GM19351 (cell line): Measurements from ENCODE around the gene PRSS12.
"Not testable (repeated sequence)": the region's sequence is repeated elsewhere in the genome, so short reads cannot be mapped to it uniquely, and the experiment has no call there.

Experiments
- ATAC-seq: cut with Tn5 transposase; IDR thresholded peaks from one replicate; pipeline ENCODE4 v1.9.1; 2021; ENCODE audit warnings: mild to moderate bottlenecking, moderate library complexity; ENCODE audit not compliant: unreplicated experiment

PRSS12 gene

DNA sequence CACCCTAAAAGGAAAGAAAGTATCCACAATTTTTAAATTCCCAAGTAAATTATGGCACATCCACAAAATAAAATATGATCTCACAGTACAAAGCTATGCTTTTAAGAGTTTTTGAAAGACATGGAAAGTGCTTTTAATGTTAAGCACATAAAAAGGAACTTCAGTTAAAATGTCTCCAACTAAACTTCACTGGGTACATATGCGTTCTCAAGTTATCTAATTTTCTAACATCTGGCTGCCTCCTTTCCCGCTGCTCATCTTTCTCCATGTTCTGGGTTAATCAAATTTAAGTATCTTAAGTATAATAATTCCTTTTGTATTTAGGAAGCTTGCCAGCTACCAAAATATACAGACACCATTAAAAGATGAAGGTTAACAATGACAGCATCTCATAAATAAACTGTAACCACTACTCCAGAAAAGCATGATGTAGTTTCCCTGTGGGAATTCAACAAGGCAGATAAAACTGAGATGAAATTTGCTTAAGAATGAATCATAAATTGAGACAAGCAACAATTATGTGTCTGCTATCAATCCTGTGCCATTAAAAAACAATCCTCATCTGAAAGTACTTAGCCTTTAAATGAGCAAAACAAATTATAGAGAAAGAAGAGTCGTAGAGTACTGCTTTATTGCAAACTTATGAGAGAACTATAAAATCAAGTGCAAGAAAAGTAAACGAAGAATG lies 25.1 kb downstream of the PRSS12 start:
- no peak for ATAC-seq

DNA sequence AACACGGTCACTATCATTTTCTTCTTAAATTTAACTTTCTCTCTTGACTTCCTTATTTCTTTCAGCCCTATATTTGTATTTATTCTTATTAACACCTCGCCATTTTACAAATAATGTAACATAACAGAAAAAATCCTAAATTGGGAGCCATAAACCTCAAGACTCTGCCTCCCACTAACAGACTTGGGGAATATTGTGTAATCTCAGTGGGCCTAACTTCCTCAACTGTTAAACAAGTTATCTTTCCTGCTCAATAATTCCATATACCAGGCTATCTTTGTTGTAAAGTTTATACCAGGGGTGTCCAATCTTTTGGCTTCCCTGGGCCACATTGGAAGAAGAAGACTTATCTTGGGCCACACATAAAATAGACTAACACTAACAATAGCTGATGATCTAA lies 26.2 kb downstream of the PRSS12 start:
- no peak for ATAC-seq

DNA sequence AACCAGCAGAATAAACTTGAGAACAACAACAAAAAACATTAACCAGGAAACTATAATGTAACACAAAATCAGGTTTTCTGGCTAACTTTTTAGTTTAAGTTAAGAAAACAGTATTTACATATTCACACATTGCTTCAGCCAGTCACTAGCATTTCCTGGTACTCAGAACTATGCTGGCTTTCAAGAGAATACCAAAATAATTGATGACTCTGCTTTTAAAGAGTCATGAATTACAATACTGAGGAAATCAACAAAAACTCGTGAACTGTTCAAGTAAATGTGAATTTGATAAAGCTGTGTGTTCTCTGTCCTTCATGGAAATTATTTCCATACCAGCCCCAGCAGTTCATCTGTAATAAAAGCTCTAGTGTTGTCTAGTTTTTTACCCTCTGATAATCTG lies 27.4 kb downstream of the PRSS12 start:
- ATAC-seq: no peak

- ATAC-seq: no peak
Measured at GRCh38 chr4:118322831-118323502, 29.8 kb downstream of the PRSS12 start.

DNA sequence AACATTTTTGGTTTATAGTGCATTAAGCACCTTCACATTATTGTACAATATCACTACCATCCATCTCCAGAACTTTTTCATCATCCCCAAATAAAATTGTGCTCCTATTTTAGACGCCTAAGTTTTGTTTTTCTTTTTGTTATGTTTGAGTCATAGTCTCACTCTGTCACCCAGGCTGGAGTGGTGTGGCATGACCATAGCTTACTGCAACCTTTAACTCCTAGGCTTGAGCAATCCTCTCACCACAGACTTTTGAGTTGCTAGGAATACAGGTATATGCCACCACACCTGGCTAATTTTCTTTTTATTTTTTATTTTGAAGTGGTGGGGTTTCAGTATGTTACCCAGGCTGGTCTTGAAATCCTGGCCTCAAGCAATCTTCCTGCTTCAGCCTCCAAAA lies 33.9 kb downstream of the PRSS12 start:
- ATAC-seq: no peak

GRCh38 chr4:118317691-118318090 lies 35.1 kb downstream of the PRSS12 start:
- ATAC-seq: no peak

- no peak for ATAC-seq
Measured at GRCh38 chr4:118314221-118314620, 38.6 kb downstream of the PRSS12 start.

DNA sequence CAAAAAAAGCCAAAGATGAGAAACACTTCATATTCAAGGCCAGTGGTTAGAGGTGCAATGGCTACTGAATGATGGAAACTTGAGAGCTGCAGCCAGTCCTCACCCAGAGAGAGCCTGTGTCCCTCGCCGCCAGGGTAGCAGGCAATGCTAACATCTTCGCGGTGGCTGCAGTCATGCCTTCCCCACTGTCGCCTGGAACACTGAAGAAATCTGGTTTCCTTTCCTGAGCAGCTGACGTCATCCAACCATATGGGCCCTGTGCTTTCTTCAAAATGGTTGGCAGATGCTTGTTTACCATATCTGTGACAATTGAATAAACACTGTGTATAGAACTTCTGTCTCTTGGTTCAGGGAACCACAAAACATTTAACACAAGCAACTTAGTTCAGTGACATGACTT lies 39.7 kb downstream of the PRSS12 start:
- no peak for ATAC-seq

DNA sequence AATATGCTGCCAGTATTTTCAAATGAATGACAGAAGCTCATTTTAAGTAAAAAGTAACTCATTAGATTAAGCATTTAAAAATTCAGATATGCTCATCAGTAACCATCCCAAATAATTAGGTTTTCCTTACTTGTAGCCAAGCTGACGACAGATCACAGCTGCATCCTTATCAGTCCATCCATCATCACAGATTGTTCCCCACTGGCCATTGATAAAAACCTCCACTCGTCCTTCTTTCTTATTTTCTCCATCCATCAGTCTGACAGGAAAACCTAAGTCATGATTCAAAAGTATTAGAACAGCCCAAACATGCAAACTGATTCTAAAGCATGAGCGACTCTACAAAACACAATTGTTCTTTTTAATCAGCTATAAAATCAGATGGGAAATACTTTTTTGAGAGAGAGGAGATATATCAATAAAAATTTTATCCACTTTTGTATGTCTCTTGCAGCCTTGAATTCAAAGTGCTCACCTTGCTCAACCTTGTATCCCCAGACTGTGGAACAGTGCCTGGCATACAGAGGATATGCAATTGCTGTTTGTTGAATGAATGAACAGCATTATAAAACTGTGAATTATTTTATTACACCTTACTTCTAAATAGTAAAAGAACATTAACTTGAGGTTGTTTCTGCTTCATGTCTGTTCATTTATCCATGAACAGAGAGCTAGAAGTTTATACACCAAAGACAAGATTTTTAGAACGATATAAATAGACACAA lies 44.3 kb downstream of the PRSS12 start:
- ATAC-seq: no peak

DNA sequence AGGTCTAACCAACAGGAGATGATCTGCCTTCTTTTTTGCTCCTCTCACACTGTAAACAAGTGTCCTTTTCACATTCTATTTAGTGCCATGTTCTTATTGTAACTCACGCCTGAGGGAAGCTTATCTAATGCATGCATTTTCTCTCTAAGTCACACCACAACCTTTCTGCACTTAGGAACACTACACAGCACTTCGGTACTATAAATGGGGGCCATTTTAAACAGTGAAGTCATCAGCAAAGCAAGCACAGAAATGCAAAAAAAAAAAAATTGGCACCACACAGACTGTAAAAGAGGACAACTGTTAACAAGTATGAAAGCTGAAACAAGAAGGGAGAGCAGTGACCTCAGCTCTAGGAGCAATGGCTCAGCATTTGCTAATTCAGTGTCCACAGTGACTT lies 45.2 kb downstream of the PRSS12 start:
- ATAC-seq: no peak

- not testable (repeated sequence) for ATAC-seq
Measured at GRCh38 chr4:118299619-118300018, 53.2 kb downstream of the PRSS12 start.

- ATAC-seq: no peak
Measured at GRCh38 chr4:118296729-118297128, 56.1 kb downstream of the PRSS12 start.

- ATAC-seq: no peak
Measured at GRCh38 chr4:118290951-118291350, 61.9 kb downstream of the PRSS12 start.

DNA sequence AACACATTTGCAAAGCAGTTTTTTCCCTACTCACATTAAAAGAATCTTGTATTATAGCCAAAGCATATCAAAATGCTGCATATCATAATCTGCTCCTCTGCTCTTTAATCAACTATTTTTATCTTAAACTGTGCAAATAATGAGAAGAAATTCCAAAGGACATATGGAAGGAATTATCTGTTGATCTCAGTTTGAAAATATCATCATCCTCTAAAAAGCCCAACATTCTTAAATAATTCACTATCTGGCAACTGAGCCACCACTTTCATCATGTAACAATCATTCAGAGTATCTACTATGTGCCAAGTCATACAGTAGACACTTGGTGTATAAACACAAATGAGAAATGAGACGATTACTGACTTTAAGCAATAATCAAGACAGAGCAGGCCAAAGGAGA lies 63.0 kb downstream of the PRSS12 start:
- no peak for ATAC-seq

GRCh38 chr4:118287711-118288451 lies 64.9 kb downstream of the PRSS12 start:
- no peak for ATAC-seq

GRCh38 chr4:118286685-118287084 lies 66.1 kb downstream of the PRSS12 start:
- no peak for ATAC-seq

DNA sequence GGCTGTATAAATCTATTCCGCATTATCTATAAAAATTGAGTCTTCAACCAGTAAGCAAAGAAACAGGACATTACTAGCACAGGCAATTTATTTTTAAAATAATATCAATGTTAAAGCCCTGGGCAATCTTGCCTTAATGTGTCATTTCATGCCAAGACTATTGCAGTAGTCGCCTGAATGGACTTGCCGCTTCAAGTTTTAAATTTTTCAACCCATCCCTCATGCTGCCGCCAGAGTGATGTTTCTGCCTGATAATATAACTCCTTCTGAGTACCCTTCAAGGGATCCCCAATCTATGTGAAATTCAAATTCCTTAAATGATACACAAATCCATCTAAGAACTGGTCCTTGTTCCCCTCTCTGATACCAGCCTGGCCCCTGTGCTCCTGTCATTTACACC lies 66.9 kb downstream of the PRSS12 start:
- no peak for ATAC-seq

GRCh38 chr4:118284169-118284568 lies 68.6 kb downstream of the PRSS12 start:
- ATAC-seq: peak; percentile 72

DNA sequence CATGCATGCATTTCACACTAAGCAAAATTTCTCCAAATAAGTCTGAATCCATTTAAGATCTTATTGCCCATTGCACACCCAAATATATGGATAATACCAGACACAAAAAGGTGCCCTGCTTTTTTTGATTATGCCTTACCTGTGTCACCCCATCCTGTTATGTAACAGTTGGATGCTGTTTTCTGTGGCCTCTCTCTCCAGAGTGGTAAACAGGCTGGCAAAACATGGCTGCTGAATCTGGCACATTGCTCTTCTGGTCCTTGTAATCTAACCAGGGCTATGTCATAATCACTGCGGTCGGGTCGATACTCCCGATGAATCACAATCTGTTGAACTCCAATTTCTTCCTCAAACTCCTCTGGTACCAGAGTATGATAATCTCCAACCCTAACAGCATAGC lies 70.1 kb downstream of the PRSS12 start:
- ATAC-seq: no peak

- no peak for ATAC-seq
Measured at GRCh38 chr4:118281611-118282442, 71.0 kb downstream of the PRSS12 start.
